Activated CD4-positive, CD25-positive, alpha-beta regulatory T cell treated with anti-CD3 and anti-CD28 coated beads, Interleukin-2, amount 50 U/mL, for 16 hours (primary cell): ENCODE results near the gene PLCB3.

Source experiments
- DNase-seq: peaks from one replicate; pipeline ENCODE4 v3.0.0-alpha.2; 2020; ENCODE audit warnings: low read depth, low spot score

PLCB3 gene

GRCh38 chr11:64251016-64251752 is at the start of gene PLCB3:
PLCB3 (plus strand) TSS chr11:64251530; CDS start chr11:64251650, 120 bp downstream.
- DNase-seq = peak; percentile 50

GRCh38 chr11:64201543-64201942 is 49.8 kb upstream of the PLCB3 start:
- DNase-seq = no peak

- DNase-seq = no peak
These were observed 48.3 kb upstream of the PLCB3 start for GRCh38 chr11:64202992-64203391.

GRCh38 chr11:64203421-64204079 is 47.8 kb upstream of the PLCB3 start:
- DNase-seq = no peak

- DNase-seq = no peak
These were observed 47.3 kb upstream of the PLCB3 start for GRCh38 chr11:64204080-64204440.

GRCh38 chr11:64204464-64204989 is 46.8 kb upstream of the PLCB3 start:
- DNase-seq = peak; percentile 61

GRCh38 chr11:64206457-64207255 is 44.7 kb upstream of the PLCB3 start, which contains the start of gene FERMT3:
FERMT3 (plus strand) TSS chr11:64206721; CDS start chr11:64207365, 644 bp downstream.
- peak; percentile 38 for DNase-seq

- DNase-seq = peak; percentile 49
These were observed 43.9 kb upstream of the PLCB3 start for GRCh38 chr11:64207256-64208085.

GRCh38 chr11:64208086-64208795 is 43.1 kb upstream of the PLCB3 start:
- DNase-seq = no peak

- no peak for DNase-seq
These were observed 42.4 kb upstream of the PLCB3 start for GRCh38 chr11:64208796-64209562.

- no peak for DNase-seq
These were observed 41.8 kb upstream of the PLCB3 start for GRCh38 chr11:64209563-64209843.

- DNase-seq = no peak
These were observed 40.9 kb upstream of the PLCB3 start for GRCh38 chr11:64210301-64211020.

- no peak for DNase-seq
These were observed 40.0 kb upstream of the PLCB3 start for GRCh38 chr11:64211181-64211872.

- DNase-seq = no peak
These were observed 34.5 kb upstream of the PLCB3 start for GRCh38 chr11:64216879-64217278.

- no peak for DNase-seq
These were observed 32.5 kb upstream of the PLCB3 start for GRCh38 chr11:64218628-64219353.

GRCh38 chr11:64219354-64219684 is 32.0 kb upstream of the PLCB3 start:
- DNase-seq = no peak

- no peak for DNase-seq
These were observed 31.6 kb upstream of the PLCB3 start for GRCh38 chr11:64219755-64220154.

GRCh38 chr11:64220271-64220670 is 31.1 kb upstream of the PLCB3 start:
- DNase-seq = no peak
